ENCODE data around the gene LPIN1. TPM values are rescaled to one million over a fixed set of nuclear protein-coding genes. Genes with fewer than 3 reads are reported as not detected.

Gene LPIN1
- total RNA-seq, 1 donor from 2014 or later, result 23.4 TPM

GRCh38 chr2:11766016-11766415, 19.6 kb downstream of the LPIN1 start:
- no peak overlapping the region for H3K4me3 Mint-ChIP-seq (ENCODE audit: unreplicated experiment)
- H3K9me3 ChIP-seq (ENCODE audit: insufficient read depth, low read depth, low read length), result no peaks in the 10 kb centered on the region
- no peaks in the 10 kb centered on the region for H3K4me1 Mint-ChIP-seq (ENCODE audit: low read depth, unreplicated experiment)
- FAIRE-seq (no peak), DNase-seq (ENCODE audit: low read depth) (no peak)
- peaks cover 21% of the 10 kb centered on the region for H3K36me3 ChIP-seq (ENCODE audit: insufficient read depth, low read length)
- peaks cover 2% of the 10 kb centered on the region for H3K9me3 Mint-ChIP-seq (ENCODE audit: unreplicated experiment)
- peaks cover 46% of the 10 kb centered on the region for H4K20me1 ChIP-seq (ENCODE audit: insufficient read depth, low read length)
- TF ChIP-seq, protein P1, sequence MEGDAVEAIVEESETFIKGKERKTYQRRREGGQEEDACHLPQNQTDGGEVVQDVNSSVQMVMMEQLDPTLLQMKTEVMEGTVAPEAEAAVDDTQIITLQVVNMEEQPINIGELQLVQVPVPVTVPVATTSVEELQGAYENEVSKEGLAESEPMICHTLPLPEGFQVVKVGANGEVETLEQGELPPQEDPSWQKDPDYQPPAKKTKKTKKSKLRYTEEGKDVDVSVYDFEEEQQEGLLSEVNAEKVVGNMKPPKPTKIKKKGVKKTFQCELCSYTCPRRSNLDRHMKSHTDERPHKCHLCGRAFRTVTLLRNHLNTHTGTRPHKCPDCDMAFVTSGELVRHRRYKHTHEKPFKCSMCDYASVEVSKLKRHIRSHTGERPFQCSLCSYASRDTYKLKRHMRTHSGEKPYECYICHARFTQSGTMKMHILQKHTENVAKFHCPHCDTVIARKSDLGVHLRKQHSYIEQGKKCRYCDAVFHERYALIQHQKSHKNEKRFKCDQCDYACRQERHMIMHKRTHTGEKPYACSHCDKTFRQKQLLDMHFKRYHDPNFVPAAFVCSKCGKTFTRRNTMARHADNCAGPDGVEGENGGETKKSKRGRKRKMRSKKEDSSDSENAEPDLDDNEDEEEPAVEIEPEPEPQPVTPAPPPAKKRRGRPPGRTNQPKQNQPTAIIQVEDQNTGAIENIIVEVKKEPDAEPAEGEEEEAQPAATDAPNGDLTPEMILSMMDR (IDR thresholded peaks at IDR 0.05; ENCODE audit: insufficient read depth, low read depth, low read length), result no peak
- no peak for TF ChIP-seq EZH2 (IDR thresholded peaks at IDR 0.05; ENCODE audit: insufficient read depth, low read length)
- H3K27ac ChIP-seq (ENCODE audit: low read depth, low read length), result no peak overlapping the region
- H3K4me3 ChIP-seq (ENCODE audit: insufficient read depth, low read depth, low read length), result no peak overlapping the region
- no peaks in the 10 kb centered on the region for H3K4me1 ChIP-seq (ENCODE audit: insufficient read depth, low read length)
- peaks cover 32% of the 10 kb centered on the region for H3K36me3 Mint-ChIP-seq (ENCODE audit: low read depth, unreplicated experiment)
- no peak overlapping the region for H3K4me2 ChIP-seq (ENCODE audit: low read length)
- H3K79me2 ChIP-seq (ENCODE audit: insufficient read depth, low read length), result peaks cover 34% of the 10 kb centered on the region
- H3K27me3 Mint-ChIP-seq (ENCODE audit: low read depth, unreplicated experiment), result no peaks in the 10 kb centered on the region
- H3K9ac ChIP-seq (ENCODE audit: low read length), result no peak overlapping the region
- H3K27ac Mint-ChIP-seq (ENCODE audit: unreplicated experiment), result no peak overlapping the region
- no peaks in the 10 kb centered on the region for H3K27me3 ChIP-seq (ENCODE audit: insufficient read depth, low read length)
- H2AFZ ChIP-seq (ENCODE audit: low read depth, low read length), result no peak overlapping the region

DNA sequence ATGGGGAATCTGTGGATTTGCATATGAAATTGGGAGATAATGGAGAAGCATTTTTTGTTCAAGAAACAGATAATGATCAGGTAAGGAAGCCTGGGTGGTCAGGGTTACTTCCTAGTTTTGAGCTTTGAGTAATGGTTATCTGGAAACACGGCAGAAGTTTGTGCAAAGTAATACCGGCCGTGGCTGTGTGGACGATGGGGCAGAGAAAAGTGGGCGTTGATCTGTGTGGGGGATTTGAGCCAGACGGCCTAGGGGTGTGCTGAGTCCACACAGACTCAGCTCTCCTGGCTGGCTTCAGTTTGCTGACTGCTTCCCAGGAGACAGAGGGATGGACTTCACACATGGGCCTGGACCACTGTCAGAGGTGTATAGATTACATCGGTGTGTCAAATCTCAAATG, 21.3 kb downstream of the LPIN1 start:
- no peak overlapping the region for H3K4me2 ChIP-seq (ENCODE audit: low read length)
- peaks cover 33% of the 10 kb centered on the region for H4K20me1 ChIP-seq (ENCODE audit: insufficient read depth, low read length)
- no peak overlapping the region for H3K27ac ChIP-seq (ENCODE audit: low read depth, low read length)
- no peaks in the 10 kb centered on the region for H3K4me1 ChIP-seq (ENCODE audit: insufficient read depth, low read length)
- H3K9me3 ChIP-seq (ENCODE audit: insufficient read depth, low read depth, low read length), result no peaks in the 10 kb centered on the region
- peaks cover 2% of the 10 kb centered on the region for H3K9me3 Mint-ChIP-seq (ENCODE audit: unreplicated experiment)
- DNase-seq (ENCODE audit: low read depth) (no peak), FAIRE-seq (no peak)
- no peak overlapping the region for H3K4me3 ChIP-seq (ENCODE audit: insufficient read depth, low read depth, low read length)
- no peak overlapping the region for H3K27ac Mint-ChIP-seq (ENCODE audit: unreplicated experiment)
- H3K27me3 ChIP-seq (ENCODE audit: insufficient read depth, low read length), result no peaks in the 10 kb centered on the region
- H2AFZ ChIP-seq (ENCODE audit: low read depth, low read length), result no peak overlapping the region
- no peaks in the 10 kb centered on the region for H3K27me3 Mint-ChIP-seq (ENCODE audit: low read depth, unreplicated experiment)
- no peaks in the 10 kb centered on the region for H3K4me1 Mint-ChIP-seq (ENCODE audit: low read depth, unreplicated experiment)
- H3K36me3 Mint-ChIP-seq (ENCODE audit: low read depth, unreplicated experiment), result peaks cover 31% of the 10 kb centered on the region
- H3K4me3 Mint-ChIP-seq (ENCODE audit: unreplicated experiment), result no peak overlapping the region
- H3K36me3 ChIP-seq (ENCODE audit: insufficient read depth, low read length), result peaks cover 22% of the 10 kb centered on the region
- TF ChIP-seq, protein P1 (IDR thresholded peaks at IDR 0.05; ENCODE audit: insufficient read depth, low read depth, low read length), result no peak
- TF ChIP-seq EZH2 (IDR thresholded peaks at IDR 0.05; ENCODE audit: insufficient read depth, low read length), result no peak
- H3K79me2 ChIP-seq (ENCODE audit: insufficient read depth, low read length), result peaks cover 20% of the 10 kb centered on the region
- H3K9ac ChIP-seq (ENCODE audit: low read length), result no peak overlapping the region

- Histone ChIP-seq H3K4me2 (ENCODE audit: low read length) (no peak overlapping the region), H3K27ac (ENCODE audit: low read depth, low read length) (no peak overlapping the region), H3K9me3 (ENCODE audit: insufficient read depth, low read depth, low read length) (no peaks in the 10 kb centered on the region), H3K79me2 (ENCODE audit: insufficient read depth, low read length) (peaks cover 12% of the 10 kb centered on the region), H2AFZ (ENCODE audit: low read depth, low read length) (no peak overlapping the region), H4K20me1 (ENCODE audit: insufficient read depth, low read length) (peaks cover 23% of the 10 kb centered on the region), H3K36me3 (ENCODE audit: insufficient read depth, low read length) (peaks cover 22% of the 10 kb centered on the region), H3K27me3 (ENCODE audit: insufficient read depth, low read length) (no peaks in the 10 kb centered on the region), H3K4me3 (ENCODE audit: insufficient read depth, low read depth, low read length) (no peak overlapping the region), H3K4me1 (ENCODE audit: insufficient read depth, low read length) (no peaks in the 10 kb centered on the region), H3K9ac (ENCODE audit: low read length) (no peak overlapping the region)
- peaks cover 38% of the 10 kb centered on the region for H3K36me3 Mint-ChIP-seq (ENCODE audit: low read depth, unreplicated experiment)
- no peaks in the 10 kb centered on the region for H3K4me1 Mint-ChIP-seq (ENCODE audit: low read depth, unreplicated experiment)
- no peaks in the 10 kb centered on the region for H3K27me3 Mint-ChIP-seq (ENCODE audit: low read depth, unreplicated experiment)
- no peak for DNase-seq (ENCODE audit: low read depth)
- H3K9me3 Mint-ChIP-seq (ENCODE audit: unreplicated experiment), result peaks cover 2% of the 10 kb centered on the region
- FAIRE-seq, result no peak
- H3K4me3 Mint-ChIP-seq (ENCODE audit: unreplicated experiment), result no peak overlapping the region
- TF ChIP-seq, protein P1 (IDR thresholded peaks at IDR 0.05; ENCODE audit: insufficient read depth, low read depth, low read length), result no peak
- no peak for TF ChIP-seq EZH2 (IDR thresholded peaks at IDR 0.05; ENCODE audit: insufficient read depth, low read length)
- H3K27ac Mint-ChIP-seq (ENCODE audit: unreplicated experiment), result no peak overlapping the region
Observed at GRCh38 chr2:11768946-11769345, 22.5 kb downstream of the LPIN1 start.
